B cell (primary cell): ENCODE measurements around the gene GPR152. TPM values are rescaled to one million over a fixed set of nuclear protein-coding genes. Genes with fewer than 3 reads are reported as not detected.
A peak's percentile ranks its signal among the peaks of the same experiment; 100 is the strongest.

ENCODE experiments used
- ATAC-seq: fragments of 200-7000 bp; cut with Tn5 transposase; one replicate; pipeline ENCODE4 v1.10.0; 2021; ENCODE audit warnings: low read depth, mild to moderate bottlenecking, moderate number of reproducible peaks, moderate library complexity
- CTCF ChIA-PET: fragments of 350-600 bp; sonication (Branson Sonifier 250); formaldehyde crosslinking; loops from one replicate; lab custom pipeline; 2021; ENCODE audit warnings: antibody characterized with exemption, inconsistent platforms; lab: Charles Lee
- POLR2A ChIA-PET: fragments of 350-600 bp; sonication (Branson Sonifier 250); formaldehyde crosslinking; loops from one replicate; lab custom pipeline; 2021; ENCODE audit warnings: antibody characterized with exemption; lab: Charles Lee
- DNase-seq: peaks from one replicate; pipeline ENCODE4 v3.0.0; 2013
- H2AFZ ChIP-seq: 2 replicates; pipeline ENCODE4 v1.6.1; 2012; ENCODE audit warnings: mild to moderate bottlenecking, low read depth, low read length; ENCODE audit not compliant: insufficient read depth, poor library complexity, severe bottlenecking
- H3K27ac ChIP-seq, 2 donors: 1 replicate in 1 of 2; 2 replicates in 1 of 2; pipeline ENCODE4 v1.5.1; 2012 to 2013; ENCODE audit warnings: low read length in 2 of 2, mild to moderate bottlenecking in 2 of 2, moderate library complexity in 1 of 2
- H3K27me3 ChIP-seq, 4 experiments: fragments of 200-600 bp in 1 of 4; sonication (generic) in 1 of 4; replicated peaks in 1 of 4; 1 replicate in 2 of 4; 2 replicates in 2 of 4; pipeline versions ENCODE4 v1.6.1 to v1.7.0; 2013 to 2016; ENCODE audit warnings: low read length in 3 of 4, mild to moderate bottlenecking in 2 of 4, mixed read lengths in 1 of 4, moderate library complexity in 1 of 4; ENCODE audit not compliant: insufficient read depth in 4 of 4, control insufficient read depth in 3 of 4; ENCODE audit errors: control extremely low read depth in 1 of 4
- H3K36me3 ChIP-seq, 2 experiments: replicated peaks in 1 of 2; 1 replicate in 1 of 2; 2 replicates in 1 of 2; pipeline versions ENCODE4 v1.6.1 to v1.7.1; 2013; ENCODE audit warnings: low read length in 1 of 2; ENCODE audit not compliant: insufficient read depth in 2 of 2, control insufficient read depth in 1 of 2; ENCODE audit errors: control extremely low read depth in 1 of 2, extremely low read depth in 1 of 2
- H3K4me1 ChIP-seq, 2 donors: fragments of 200-600 bp in 1 of 2; sonication (generic) in 1 of 2; 1 replicate in 1 of 2; 2 replicates in 1 of 2; pipeline versions ENCODE4 v1.5.1 to v1.6.1; 2013 to 2017; ENCODE audit warnings: low read length in 2 of 2; ENCODE audit not compliant: control insufficient read depth in 2 of 2, insufficient read depth in 2 of 2
- H3K4me2 ChIP-seq: replicated peaks from 2 replicates; pipeline ENCODE3; 2012; ENCODE audit warnings: mild to moderate bottlenecking, low read depth, low read length; ENCODE audit not compliant: poor library complexity, severe bottlenecking
- H3K4me3 ChIP-seq, 5 experiments: fragments of 200-600 bp in 1 of 5; sonication (generic) in 1 of 5; 1 replicate in 3 of 5; 2 replicates in 2 of 5; pipeline versions ENCODE4 v1.5.1 to v1.7.0; 2011 to 2016; ENCODE audit warnings: low read length in 4 of 5, mild to moderate bottlenecking in 4 of 5, low read depth in 2 of 5, control low read depth in 1 of 5, moderate library complexity in 1 of 5; ENCODE audit not compliant: insufficient read depth in 1 of 5; ENCODE audit errors: control extremely low read depth in 1 of 5, extremely low read depth in 1 of 5
- H3K79me2 ChIP-seq: fragments of 200-600 bp; sonication (generic); one replicate; pipeline ENCODE4 v1.6.0; 2016; ENCODE audit warnings: low read length; ENCODE audit not compliant: control insufficient read depth, insufficient read depth
- H3K9ac ChIP-seq: fragments of 200-600 bp; sonication (generic); 2 replicates; pipeline ENCODE4 v1.6.1; 2017; ENCODE audit warnings: mild to moderate bottlenecking, low read length, moderate library complexity
- H3K9me3 ChIP-seq, 3 donors: one replicate each; pipeline versions ENCODE4 v1.6.1 to v1.7.1; 2013; ENCODE audit warnings: low read length in 2 of 3; ENCODE audit not compliant: control insufficient read depth in 2 of 3, insufficient read depth in 1 of 3; ENCODE audit errors: control extremely low read depth in 1 of 3
- H4K20me1 ChIP-seq: 2 replicates; pipeline ENCODE4 v1.6.0; 2012; ENCODE audit warnings: mild to moderate bottlenecking, low read length; ENCODE audit not compliant: insufficient read depth, control insufficient read depth, poor library complexity, severe bottlenecking
- H3K27ac Mint-ChIP-seq: one replicate; pipeline ENCODE4 v1.8.0; 2021; ENCODE audit warnings: mixed read lengths
- H3K27me3 Mint-ChIP-seq: one replicate; pipeline ENCODE4 v1.8.0; 2021; ENCODE audit warnings: mixed read lengths
- H3K4me1 Mint-ChIP-seq: one replicate; pipeline ENCODE4 v1.8.0; 2021; ENCODE audit warnings: mixed read lengths
- H3K4me3 Mint-ChIP-seq: one replicate; pipeline ENCODE4 v1.8.0; 2021; ENCODE audit warnings: mixed read lengths
- H3K9me3 Mint-ChIP-seq: one replicate; pipeline ENCODE4 v1.8.0; 2022; ENCODE audit warnings: mixed read lengths; ENCODE audit not compliant: insufficient read depth
- CTCF ChIP-seq: fragments of 200-600 bp; IDR thresholded peaks from one replicate; pipeline ENCODE4 v1.8.0; 2022; ENCODE audit warnings: antibody characterized with exemption, mild to moderate bottlenecking
- EZH2 ChIP-seq: IDR thresholded peaks from 2 replicates; pipeline ENCODE4 v1.6.1; 2012; ENCODE audit warnings: borderline replicate concordance, low read depth, mild to moderate bottlenecking, moderate library complexity, low read length; ENCODE audit not compliant: insufficient read depth, poor library complexity, severe bottlenecking
- WGBS: methylation state at CpG from one replicate; pipeline ENCODE4 v1.1.5; 2013; ENCODE audit warnings: missing lambda C conversion rate; ENCODE audit not compliant: insufficient coverage; 5-methylcytosine and 5-hydroxymethylcytosine counted together
- intact Hi-C: fragments of 100-400 bp; cut with micrococcal nuclease; formaldehyde crosslinking; loops from one replicate; pipeline ENCODE4 v1.10.0; 2022
- polyA plus RNA-seq: library from polyadenylated mRNA; depleted of rRNA; stranded (reverse); fragments of >200 nt; gene quantifications from 2 replicates; pipeline ENCODE4 v1.2.3, GENCODE V29; 2012
- total RNA-seq, 2 donors: library from RNA; stranded (reverse); fragments of 120-200 nt in 1 of 2; gene quantifications; 1 replicate in 1 of 2; 2 replicates in 1 of 2; pipeline versions ENCODE4 v1.2.3 to v1.2.4, GENCODE V29; 2013 to 2022

The GPR152 gene
- total and polyA plus RNA-seq, 2 donors (not counting 1 experiment from before 2014, with no cell fraction given), result 0.24 TPM; not detected in 1

GRCh38 chr11:67419325-67420049, 33.0 kb downstream of the GPR152 start:
- DNase-seq (no peak), ATAC-seq (no peak)
- peaks cover 54% of the 10 kb centered on the region for H3K4me1 Mint-ChIP-seq
- peak overlapping the region; percentile 83 for H3K4me3 Mint-ChIP-seq
- Histone ChIP-seq H3K79me2 (peaks cover 22% of the 10 kb centered on the region), H3K27ac (peak overlapping the region; percentile 43 to 71), H3K4me3 (peak overlapping the region in 4 of 5 experiments; percentile 32 to 38 (median 36)), H3K4me2 (peak overlapping the region; percentile 95), H2AFZ (peak overlapping the region; percentile 53), H3K9me3 (no peaks in the 10 kb centered on the region), H3K4me1 (peaks cover 57 to 64% of the 10 kb centered on the region in 2 donors), H4K20me1 (no peaks in the 10 kb centered on the region), H3K27me3 (no peaks in the 10 kb centered on the region), H3K9ac (peak overlapping the region; percentile 68), H3K36me3 (no peaks in the 10 kb centered on the region)
- intact Hi-C loops, result loop anchor here (1.0 to 2.0 kb wide), 3 partner anchors 9 to 17 kb away; partner anchors contain the start of genes PTPRCAP and RPS6KB2
- 85% methylated on average over 18 of the region's 21 CpGs for WGBS
- peak overlapping the region; percentile 91 for H3K27ac Mint-ChIP-seq
- TF ChIP-seq EZH2 (no peak), CTCF (no peak)
- no peaks in the 10 kb centered on the region for H3K9me3 Mint-ChIP-seq
- H3K27me3 Mint-ChIP-seq, result no peaks in the 10 kb centered on the region
- POLR2A ChIA-PET, result interaction anchor here (0.5 to 10.7 kb wide), 20 partner anchors 8 to 1911 kb away, joined by 3 to 195 read pairs (median 10); partner anchors contain the start of genes POLD4, PPP1CA, PTPRCAP and RAD9A
- CTCF ChIA-PET, result interaction anchor here (0.6 to 10.4 kb wide), 18 partner anchors 7 to 74 kb away, joined by 3 to 121 read pairs (median 4); partner anchors contain the start of genes AIP, PPP1CA, PTPRCAP and RAD9A
